Lower leg skin (tissue), 4 donors: ENCODE data around the gene UQCRHL. TPM values are rescaled to one million over a fixed set of nuclear protein-coding genes. Genes with fewer than 3 reads are reported as not detected.
A peak's percentile ranks its signal among the peaks of the same experiment; 100 is the strongest.
"Not testable (repeated sequence)": the region's sequence is repeated elsewhere in the genome, so short reads cannot be mapped to it uniquely, and the experiment has no call there.

Experiments used
- DNase-seq, 2 donors: peaks; one replicate each; pipeline ENCODE4 v3.0.0-alpha.2; 2019; ENCODE audit warnings: low spot score in 2 of 2
- H3K4me3 ChIP-seq: fragments of 200-600 bp; sonication (generic); 2 replicates; pipeline ENCODE4 v1.5.1; 2017; ENCODE audit warnings: mild to moderate bottlenecking, low read depth; ENCODE audit not compliant: poor library complexity, severe bottlenecking
- CTCF ChIP-seq, 3 donors: fragments of 450-650 bp; IDR thresholded peaks; one replicate each; pipeline ENCODE4 v1.5.1; 2016; ENCODE audit warnings: antibody characterized with exemption in 3 of 3, mild to moderate bottlenecking in 3 of 3, moderate library complexity in 2 of 3
- POLR2A ChIP-seq, 2 donors: fragments of 450-650 bp; IDR thresholded peaks; one replicate each; pipeline ENCODE4 v1.6.1; 2016 to 2017; ENCODE audit warnings: antibody characterized with exemption in 2 of 2, mild to moderate bottlenecking in 1 of 2, moderate library complexity in 1 of 2
- WGBS, 2 donors: methylation state at CpG; one replicate each; pipeline ENCODE4 v1.1.5; 2018; 5-methylcytosine and 5-hydroxymethylcytosine counted together
- intact Hi-C: fragments of 100-400 bp; cut with DNase I; formaldehyde crosslinking; loops from one replicate; pipeline ENCODE4 v1.15.0; 2023; ENCODE audit warnings: low total_unique reads
- total RNA-seq, 4 donors: library from RNA; depleted of rRNA; stranded (reverse); fragments of >200 nt; gene quantifications; one replicate each; pipeline ENCODE4 v1.1.0, GENCODE V29; 2016

UQCRHL gene
- total RNA-seq, 4 donors from 2014 or later = 0.62 to 1.4 (median 0.94) TPM

- no peak for DNase-seq
- no peak for TF ChIP-seq POLR2A (IDR thresholded peaks at IDR 0.05)
- no peak for TF ChIP-seq CTCF (IDR thresholded peaks at IDR 0.05)
- WGBS, 2 donors = 42 to 49% methylated on average over 3 of the region's 3 CpGs
- H3K4me3 ChIP-seq = no peak overlapping the region
- intact Hi-C loops = no loop called here
Measured at GRCh38 chr1:15843826-15844572, 36.5 kb upstream of the UQCRHL start.

DNA sequence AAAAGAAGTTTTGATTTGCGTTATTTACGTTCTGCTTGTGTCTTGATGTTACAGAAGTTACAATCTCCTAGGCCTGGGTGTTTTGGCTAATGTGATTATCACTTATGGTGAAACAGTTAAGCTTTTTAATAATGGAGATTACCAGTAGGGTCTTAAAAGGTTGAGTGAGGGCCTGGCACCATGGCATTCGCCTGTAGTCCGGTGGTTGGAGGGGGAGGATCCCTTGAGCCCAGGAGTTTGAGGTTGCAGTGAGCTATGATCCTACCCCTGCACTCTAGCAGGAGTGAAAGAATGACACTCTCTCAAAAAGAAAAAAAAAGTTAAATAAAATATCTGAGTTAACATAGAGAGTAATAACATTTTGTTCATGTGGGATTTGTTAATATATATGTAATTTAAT, 31.3 kb upstream of the UQCRHL start:
- no peak for TF ChIP-seq POLR2A (IDR thresholded peaks at IDR 0.05)
- no peak for TF ChIP-seq CTCF (IDR thresholded peaks at IDR 0.05)
- no peak overlapping the region for H3K4me3 ChIP-seq
- DNase-seq = no peak
- intact Hi-C loops = no loop called here
- 90 to 91% methylated on average over 4 of the region's 4 CpGs for WGBS, 2 donors

- DNase-seq = no peak
- WGBS, 2 donors = 88 to 90% methylated on average over 7 of the region's 7 CpGs
- intact Hi-C loops = no loop called here
- TF ChIP-seq CTCF (IDR thresholded peaks at IDR 0.05) (no peak), POLR2A (IDR thresholded peaks at IDR 0.05) (no peak)
- no peak overlapping the region for H3K4me3 ChIP-seq
Measured at GRCh38 chr1:15837931-15838330, 30.5 kb upstream of the UQCRHL start.

GRCh38 chr1:15836772-15837669, 29.6 kb upstream of the UQCRHL start:
- 65 to 74% methylated on average over 62 of the region's 62 CpGs for WGBS, 2 donors
- TF ChIP-seq CTCF (IDR thresholded peaks at IDR 0.05) (no peak), POLR2A (IDR thresholded peaks at IDR 0.05) (no peak)
- intact Hi-C loops = no loop called here
- H3K4me3 ChIP-seq = no peak overlapping the region
- DNase-seq = peak; percentile 43 to 89

DNA sequence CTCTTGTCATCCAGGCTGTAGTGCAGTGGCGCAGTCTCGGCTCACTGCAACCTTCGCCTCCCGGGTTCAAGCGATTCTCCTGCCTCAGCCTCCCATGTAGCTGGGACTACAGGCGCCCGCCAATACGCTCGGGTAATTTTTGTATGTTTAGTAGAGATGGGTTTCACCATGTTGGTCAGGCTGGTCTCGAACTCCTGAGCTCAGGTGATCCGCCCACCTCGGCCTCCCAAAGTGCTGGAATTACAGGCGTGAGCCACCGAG, 29.0 kb upstream of the UQCRHL start:
- WGBS, 2 donors = 67 to 84% methylated on average over 14 of the region's 14 CpGs
- peak overlapping the region; percentile 50 for H3K4me3 ChIP-seq
- DNase-seq, intact Hi-C loops: not testable (repeated sequence)

DNA sequence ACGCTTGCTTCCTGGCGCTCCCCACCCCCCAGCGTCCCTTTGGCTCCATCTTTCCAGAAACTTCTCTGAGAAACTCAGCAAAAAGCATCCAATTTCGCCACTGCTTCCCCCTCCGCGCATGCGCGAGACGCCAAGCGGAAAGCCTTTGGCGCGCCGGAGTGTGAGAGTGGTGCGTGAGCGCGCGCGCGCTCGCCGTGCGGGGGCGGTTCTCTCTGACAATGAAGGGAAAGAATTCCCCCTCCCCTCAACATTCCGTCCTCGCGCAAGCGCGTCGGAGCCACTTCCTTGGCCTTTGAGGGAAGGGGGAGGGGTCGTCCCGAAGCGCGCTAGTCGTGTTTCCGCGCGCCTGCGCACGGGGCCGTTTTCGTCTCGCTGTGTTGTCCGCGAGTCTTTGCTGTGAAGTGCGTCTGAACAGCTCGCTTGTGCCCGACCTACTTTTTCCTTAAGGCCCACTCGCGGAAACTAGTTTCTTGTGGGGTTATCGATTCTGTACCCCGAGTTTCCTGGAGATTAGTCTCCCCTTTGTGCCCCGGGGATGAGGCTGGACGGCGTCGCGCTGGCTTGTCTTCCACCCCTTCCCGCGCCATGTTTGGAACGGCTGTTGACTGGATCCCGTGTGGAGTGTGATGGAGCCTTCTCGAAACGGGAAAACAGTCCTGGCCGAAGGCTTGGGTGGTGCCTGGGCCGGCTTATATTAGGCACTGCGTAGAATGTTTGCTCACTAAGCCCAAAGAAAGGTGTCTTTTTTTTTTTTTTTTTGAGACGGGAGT, 28.5 kb upstream of the UQCRHL start:
- intact Hi-C loops = no loop called here
- 3% methylated on average over 50 to 61 of the region's 66 CpGs for WGBS, 2 donors
- TF ChIP-seq CTCF (IDR thresholded peaks at IDR 0.05) (no peak), POLR2A (IDR thresholded peaks at IDR 0.05) (peak in 1 of 2 donors; percentile 90)
- DNase-seq = peak; percentile 99 to 100
- H3K4me3 ChIP-seq = peak overlapping the region; percentile 93
